GM10248 (cell line): ENCODE results near the gene GLIPR2.
A peak's percentile ranks its signal among the peaks of the same experiment; 100 is the strongest.

ENCODE experiments used
- CTCF ChIA-PET: fragments of 300-600 bp; sonication (Branson Sonifier 250); formaldehyde crosslinking; extraction: SDS; loops from one replicate; lab custom pipeline; 2021; ENCODE audit warnings: antibody characterized with exemption; lab: Yijun Ruan, JAX
- POLR2A ChIA-PET: fragments of 350-650 bp; sonication (Branson Sonifier 250); formaldehyde crosslinking; extraction: SDS; loops from one replicate; lab custom pipeline; 2020; ENCODE audit warnings: antibody characterized with exemption; lab: Yijun Ruan, JAX
- DNase-seq: peaks from one replicate; pipeline ENCODE4 v3.0.0; 2012; ENCODE audit errors: extremely low spot score
- CTCF ChIP-seq: IDR thresholded peaks from 2 replicates; pipeline ENCODE4 v1.5.1; 2012; ENCODE audit warnings: mild to moderate bottlenecking, low read depth; ENCODE audit errors: extremely low read depth, missing control alignments, control extremely low read depth

The GLIPR2 gene

GRCh38 chr9:36165826-36166167 lies 29.3 kb downstream of the GLIPR2 start:
- CTCF ChIA-PET, result interaction anchor here (0.8 to 7.9 kb wide), 16 partner anchors 9 to 211 kb away, joined by 3 to 262 read pairs (median 6); partner anchors contain the start of genes CLTA and GLIPR2
- POLR2A ChIA-PET, result no interaction called here
- DNase-seq, result no peak
- TF ChIP-seq CTCF, result no peak

GRCh38 chr9:36166168-36166927 lies 29.8 kb downstream of the GLIPR2 start:
- ChIA-PET POLR2A (interaction anchor here (0.5 to 0.7 kb wide), 2 partner anchors 489 to 1673 kb away, joined by 3 read pairs; no protein-coding TSS in a partner anchor), CTCF (interaction anchor here (0.6 to 7.9 kb wide), 33 partner anchors 8 to 324 kb away, joined by 3 to 262 read pairs (median 4); partner anchors contain the start of genes CLTA and GLIPR2)
- peak; percentile 93 for DNase-seq
- TF ChIP-seq CTCF, result peak; percentile 91

GRCh38 chr9:36169166-36169565 lies 32.6 kb downstream of the GLIPR2 start, which contains the start of gene CCIN:
Gene CCIN (plus strand): TSS chr9:36169388. CDS start chr9:36169503, 115 bp downstream.
- TF ChIP-seq CTCF, result no peak
- ChIA-PET CTCF (interaction anchor here (0.7 to 7.9 kb wide), 6 partner anchors 20 to 160 kb away, joined by 3 to 262 read pairs (median 3); partner anchors contain the start of gene CLTA), POLR2A (interaction anchor here (0.9 kb wide), 1 partner anchor 21 kb away, joined by 3 read pairs; the partner anchor contains the start of gene CLTA)
- no peak for DNase-seq

GRCh38 chr9:36169708-36170107 lies 33.2 kb downstream of the GLIPR2 start:
- DNase-seq, result no peak
- no peak for TF ChIP-seq CTCF
- POLR2A ChIA-PET, result no interaction called here
- CTCF ChIA-PET, result interaction anchor here (1.2 to 7.9 kb wide), 4 partner anchors 20 to 159 kb away, joined by 3 to 262 read pairs (median 4); no protein-coding TSS in a partner anchor

GRCh38 chr9:36170531-36170930 lies 34.0 kb downstream of the GLIPR2 start:
- no peak for TF ChIP-seq CTCF
- POLR2A ChIA-PET, result no interaction called here
- CTCF ChIA-PET, result interaction anchor here (3.1 to 7.9 kb wide), 2 partner anchors 70 to 158 kb away, joined by 6 to 262 read pairs; no protein-coding TSS in a partner anchor
- no peak for DNase-seq

GRCh38 chr9:36173861-36174260 lies 37.3 kb downstream of the GLIPR2 start:
- POLR2A ChIA-PET, result no interaction called here
- CTCF ChIA-PET, result interaction anchor here (1.2 to 3.3 kb wide), 4 partner anchors 10 to 72 kb away, joined by 3 to 15 read pairs (median 8); partner anchors contain the start of gene CLTA
- no peak for DNase-seq
- TF ChIP-seq CTCF, result no peak
